Cerebellar nuclear complex (tissue), 1 donor: ENCODE data around the gene YWHAG.
"Not testable (repeated sequence)": the region's sequence is repeated elsewhere in the genome, so short reads cannot be mapped to it uniquely, and the experiment has no call there.

Experiments used
- DNase-seq, 2 experiments: peaks; one replicate each; lab custom pipeline; 2025; lab: John Stamatoyannopoulos, UW

YWHAG gene

DNA sequence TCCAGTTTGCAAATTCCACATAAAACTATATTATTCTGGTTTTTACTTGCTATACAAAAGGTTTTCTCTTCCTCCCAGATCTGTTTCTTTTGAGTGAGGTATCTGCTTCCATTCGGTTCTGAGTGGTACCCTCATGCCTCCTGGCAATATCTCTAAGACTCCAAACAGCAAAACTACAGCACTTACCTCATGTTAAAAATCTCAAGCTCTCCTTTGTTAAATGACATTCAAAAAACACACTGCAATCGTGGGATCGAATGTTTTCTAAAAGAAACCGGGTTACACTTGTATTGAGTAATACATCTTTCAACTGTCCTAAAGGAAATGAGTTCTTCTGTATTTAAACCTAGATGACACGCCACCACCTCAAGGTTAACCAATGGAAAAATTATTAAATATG lies 11.1 kb downstream of the YWHAG start:
- DNase-seq: no peak

GRCh38 chr7:76346778-76347177 lies 12.0 kb downstream of the YWHAG start:
- no peak for DNase-seq

GRCh38 chr7:76346097-76346496 lies 12.7 kb downstream of the YWHAG start:
- no peak for DNase-seq

- DNase-seq: no peak
Measured at GRCh38 chr7:76343931-76344321, 14.9 kb downstream of the YWHAG start.

- DNase-seq: no peak
Measured at GRCh38 chr7:76343294-76343930, 15.4 kb downstream of the YWHAG start.

DNA sequence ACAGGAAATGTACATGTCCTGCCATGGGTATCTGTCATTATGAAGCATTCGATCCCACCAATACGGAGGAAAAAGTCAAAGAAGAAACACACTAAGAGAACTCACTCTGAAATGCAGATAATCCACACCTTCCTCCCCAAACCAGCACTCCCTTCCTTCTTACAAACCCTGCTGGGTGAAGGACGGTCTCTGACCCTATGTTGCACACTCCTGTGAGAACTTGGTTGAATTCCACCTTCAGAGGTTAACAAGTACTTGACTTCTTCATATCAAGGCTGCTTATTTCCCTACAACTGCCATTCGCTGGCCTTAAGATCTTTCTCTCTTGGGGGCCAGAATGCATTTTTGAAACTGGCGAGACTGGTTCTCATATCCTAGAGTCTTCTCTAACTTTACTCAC lies 16.6 kb downstream of the YWHAG start:
- no peak for DNase-seq

- DNase-seq: no peak
Measured at GRCh38 chr7:76340617-76341131, 18.1 kb downstream of the YWHAG start.

- no peak for DNase-seq
Measured at GRCh38 chr7:76338298-76339084, 20.3 kb downstream of the YWHAG start.

DNA sequence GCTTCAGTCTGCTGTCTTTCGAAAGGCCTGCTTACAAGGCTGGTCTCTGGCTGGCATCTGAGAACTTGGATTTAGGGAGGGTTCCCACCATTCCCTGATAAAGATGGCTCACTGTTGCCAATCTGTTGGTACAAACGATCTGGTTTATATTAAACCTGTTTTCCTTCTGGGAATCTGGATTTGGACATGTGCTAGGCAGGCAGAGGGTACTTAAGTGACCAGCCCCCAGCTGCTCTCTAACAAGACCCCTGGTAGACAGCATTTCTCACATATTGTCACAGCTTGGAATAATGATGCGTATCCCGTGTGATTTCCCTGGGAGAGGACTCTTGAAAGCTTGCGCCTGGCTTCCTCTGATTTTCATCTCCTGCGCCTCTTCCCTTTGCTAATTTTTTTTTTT lies 21.6 kb downstream of the YWHAG start:
- no peak for DNase-seq

GRCh38 chr7:76336094-76336493 lies 22.7 kb downstream of the YWHAG start:
- no peak for DNase-seq

GRCh38 chr7:76335417-76335816 lies 23.4 kb downstream of the YWHAG start:
- not testable (repeated sequence) for DNase-seq

- DNase-seq: no peak
Measured at GRCh38 chr7:76334320-76334967, 24.3 kb downstream of the YWHAG start.

DNA sequence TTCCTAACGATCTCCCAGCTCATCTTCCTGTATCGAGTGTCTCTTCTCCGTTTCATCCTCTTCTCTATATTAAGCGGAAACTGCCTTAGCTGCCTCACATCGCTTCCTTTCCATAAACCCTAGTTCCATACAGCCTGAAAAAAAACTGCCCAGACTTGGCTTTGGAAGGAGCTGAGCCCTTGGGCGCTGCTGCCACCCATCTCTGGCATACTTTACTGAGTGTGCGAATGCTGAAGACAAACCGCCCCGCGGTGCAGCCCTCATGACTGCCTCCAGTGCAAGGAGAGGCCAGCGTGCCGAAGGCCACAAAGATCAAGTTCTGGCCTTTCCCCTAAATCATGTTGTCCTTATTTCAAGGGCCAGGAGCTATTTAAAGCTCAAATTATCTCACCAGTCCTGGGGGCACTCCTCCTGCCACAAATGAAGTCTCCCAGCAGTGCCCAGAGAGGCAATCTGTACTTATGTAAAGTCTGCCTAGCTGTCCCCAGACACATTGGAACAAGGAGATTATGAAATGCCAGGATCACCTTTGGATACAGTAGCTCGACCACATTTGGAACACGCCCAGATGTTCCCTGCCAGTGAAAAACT lies 25.2 kb downstream of the YWHAG start:
- no peak for DNase-seq

- no peak for DNase-seq
Measured at GRCh38 chr7:76332078-76332477, 26.7 kb downstream of the YWHAG start.

DNA sequence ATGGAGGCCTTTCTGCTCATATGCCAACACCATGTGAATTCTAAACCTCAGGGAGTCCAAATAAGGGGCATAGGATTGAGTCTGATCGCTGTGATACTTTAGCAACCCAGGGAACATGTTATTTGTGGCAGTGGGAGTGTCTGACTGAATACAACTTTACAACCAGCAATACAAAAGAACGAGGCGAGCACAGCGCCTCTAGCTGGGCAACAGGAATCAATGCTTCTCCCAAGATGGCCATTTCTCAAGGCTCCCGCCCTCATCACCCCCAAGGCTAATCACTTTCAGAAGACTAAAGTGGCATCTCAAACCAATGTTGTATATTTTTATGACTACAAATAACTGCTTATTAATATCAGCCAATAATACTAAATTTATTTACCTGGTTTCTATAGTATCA lies 28.1 kb downstream of the YWHAG start:
- no peak for DNase-seq

GRCh38 chr7:76330261-76330660 lies 28.5 kb downstream of the YWHAG start:
- DNase-seq: no peak

- no peak for DNase-seq
Measured at GRCh38 chr7:76329479-76329878, 29.3 kb downstream of the YWHAG start.

GRCh38 chr7:76328389-76328788 lies 30.4 kb downstream of the YWHAG start:
- no peak for DNase-seq

DNA sequence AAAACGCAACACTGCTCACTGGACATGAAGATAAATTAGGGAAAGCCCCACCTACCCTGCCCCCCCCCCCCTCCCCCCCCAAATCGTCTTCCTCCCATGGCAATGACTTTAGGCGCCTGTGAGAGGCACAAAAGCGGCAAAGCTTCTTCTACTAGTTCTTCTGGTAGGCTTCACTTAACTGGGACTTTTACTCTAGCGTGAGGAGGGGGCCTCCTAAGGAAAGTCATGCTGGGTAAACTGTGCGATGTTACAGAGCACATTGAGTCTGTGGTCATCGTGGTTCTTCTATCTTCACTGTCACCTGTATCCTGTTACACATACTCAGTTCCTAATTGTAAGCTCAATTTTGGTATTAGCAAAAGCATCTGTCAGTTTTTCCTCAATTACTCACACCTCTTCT lies 31.2 kb downstream of the YWHAG start:
- no peak for DNase-seq

- no peak for DNase-seq
Measured at GRCh38 chr7:76326646-76327233, 32.1 kb downstream of the YWHAG start.

GRCh38 chr7:76325811-76326210 lies 33.0 kb downstream of the YWHAG start:
- no peak for DNase-seq

DNA sequence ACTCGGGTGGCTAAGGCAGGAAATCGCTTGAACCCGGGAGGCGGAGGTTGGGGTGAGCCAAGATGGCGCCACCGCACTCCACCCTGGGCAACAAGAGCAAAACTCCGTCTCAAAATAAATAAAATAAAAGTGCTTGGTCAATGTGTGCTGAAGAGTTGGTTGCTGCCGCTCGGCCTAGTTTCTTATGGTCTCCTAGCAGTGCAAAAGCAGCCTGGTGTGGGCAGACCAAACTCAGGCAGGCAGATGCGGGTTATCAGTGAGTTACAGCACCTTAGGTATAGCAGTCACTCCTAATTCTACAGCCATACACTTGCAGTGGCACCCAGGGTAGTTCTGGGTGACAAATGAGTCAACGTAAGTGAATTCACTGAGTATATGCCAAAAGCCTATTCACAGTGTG lies 33.7 kb downstream of the YWHAG start:
- no peak for DNase-seq
